ENCODE results near the gene NSG1. TPM values are rescaled to one million over a fixed set of nuclear protein-coding genes. Genes with fewer than 3 reads are reported as not detected.

The NSG1 gene
- total and polyA plus RNA-seq, 3 donors from 2014 or later = 27.5 to 67.2 (median 30.0) TPM

- Histone ChIP-seq H3K27me3 (no peaks in the 10 kb centered on the region), H3K9me3 (no peaks in the 10 kb centered on the region), H3K27ac (no peak overlapping the region), H3K4me3 (no peak overlapping the region), H3K36me3 (ENCODE audit: low read depth, missing control alignments) (no peaks in the 10 kb centered on the region), H3K4me1 (peaks cover 12% of the 10 kb centered on the region)
- intact Hi-C loops (cut with DNase I; ENCODE audit: low total_unique reads) = no loop called here
- TF ChIP-seq POLR2A (IDR thresholded peaks at IDR 0.05) = no peak
- no peak for TF ChIP-seq CTCF (IDR thresholded peaks at IDR 0.05)
- DNase-seq = no peak
- 61 to 70% methylated on average over 9 of the region's 9 CpGs for WGBS, 2 donors
Observed at GRCh38 chr4:4395371-4395770, 8.5 kb downstream of the NSG1 start.

GRCh38 chr4:4395849-4396627, 9.1 kb downstream of the NSG1 start:
- H3K27ac ChIP-seq = no peak overlapping the region
- intact Hi-C loops (cut with DNase I; ENCODE audit: low total_unique reads) = no loop called here
- peaks cover 12% of the 10 kb centered on the region for H3K4me1 ChIP-seq
- H3K27me3 ChIP-seq = no peaks in the 10 kb centered on the region
- TF ChIP-seq CTCF (IDR thresholded peaks at IDR 0.05) = no peak
- TF ChIP-seq POLR2A (IDR thresholded peaks at IDR 0.05) = no peak
- no peaks in the 10 kb centered on the region for H3K36me3 ChIP-seq (ENCODE audit: low read depth, missing control alignments)
- no peak for DNase-seq
- no peaks in the 10 kb centered on the region for H3K9me3 ChIP-seq
- no peak overlapping the region for H3K4me3 ChIP-seq
- whole genome bisulfite sequencing, 2 donors = 27 to 58% methylated on average over 23 to 26 of the region's 26 CpGs

GRCh38 chr4:4396628-4397440, 9.9 kb downstream of the NSG1 start:
- intact Hi-C loops (cut with DNase I; ENCODE audit: low total_unique reads) = no loop called here
- H3K4me3 ChIP-seq = no peak overlapping the region
- WGBS, 2 donors = 37 to 46% methylated on average over 19 of the region's 19 CpGs

GRCh38 chr4:4397441-4397819, 10.5 kb downstream of the NSG1 start:
- H3K36me3 ChIP-seq (ENCODE audit: low read depth, missing control alignments) = no peaks in the 10 kb centered on the region
- no peaks in the 10 kb centered on the region for H3K9me3 ChIP-seq
- WGBS, 2 donors = 75 to 83% methylated on average over 13 of the region's 13 CpGs
- TF ChIP-seq POLR2A (IDR thresholded peaks at IDR 0.05) = no peak
- TF ChIP-seq CTCF (IDR thresholded peaks at IDR 0.05) = no peak
- no peaks in the 10 kb centered on the region for H3K27me3 ChIP-seq
- no peak for DNase-seq
- no peak overlapping the region for H3K4me3 ChIP-seq
- peaks cover 12% of the 10 kb centered on the region for H3K4me1 ChIP-seq
- intact Hi-C loops (cut with DNase I; ENCODE audit: low total_unique reads) = no loop called here
- no peak overlapping the region for H3K27ac ChIP-seq

More at GRCh38 chr4:4396628-4397440, 9.9 kb downstream of the NSG1 start:
- TF ChIP-seq CTCF (IDR thresholded peaks at IDR 0.05) = no peak
- TF ChIP-seq POLR2A (IDR thresholded peaks at IDR 0.05) = no peak
- Histone ChIP-seq H3K36me3 (ENCODE audit: low read depth, missing control alignments) (no peaks in the 10 kb centered on the region), H3K4me1 (peaks cover 12% of the 10 kb centered on the region), H3K27me3 (no peaks in the 10 kb centered on the region), H3K27ac (no peak overlapping the region), H3K9me3 (no peaks in the 10 kb centered on the region)
- no peak for DNase-seq
